HL-60 (cell line): ENCODE measurements around the gene TPM2.

ENCODE experiments used
- CTCF ChIP-seq: IDR thresholded peaks from one replicate; pipeline ENCODE4 v1.5.1; 2011; ENCODE audit warnings: low read length, control low read depth, inconsistent platforms; ENCODE audit not compliant: insufficient read depth
- GABPA ChIP-seq: IDR thresholded peaks from 2 replicates; pipeline ENCODE4 v1.6.1; 2012; ENCODE audit warnings: low read depth
- POLR2AphosphoS5 ChIP-seq: IDR thresholded peaks from 2 replicates; pipeline ENCODE4 v1.6.1; 2012; ENCODE audit warnings: low read depth
- REST ChIP-seq: IDR thresholded peaks from 2 replicates; pipeline ENCODE4 v1.6.1; 2012; ENCODE audit warnings: low read depth; ENCODE audit not compliant: insufficient replicate concordance

- TF ChIP-seq POLR2AphosphoS5, result no peak
- TF ChIP-seq CTCF, result peak; percentile 2
- no peak for TF ChIP-seq REST
- no peak for TF ChIP-seq GABPA
These were observed 37.2 kb upstream of the TPM2 start for GRCh38 chr9:35726931-35727330.
